Kidney epithelial cell (primary cell): Measurements from ENCODE around the gene BMI1. TPM values are rescaled to one million over a fixed set of nuclear protein-coding genes. Genes with fewer than 3 reads are reported as not detected.
A peak's percentile ranks its signal among the peaks of the same experiment; 100 is the strongest.

ENCODE experiments used
- DNase-seq: peaks from one replicate; pipeline ENCODE4 v3.0.0-alpha.2; 2010; ENCODE audit warnings: low read depth
- H3K27me3 ChIP-seq: 2 replicates; pipeline ENCODE4 v1.6.0; 2011; ENCODE audit warnings: low read length; ENCODE audit not compliant: control insufficient read depth, insufficient read depth
- H3K36me3 ChIP-seq: 2 replicates; pipeline ENCODE4 v1.5.1; 2011; ENCODE audit warnings: low read length; ENCODE audit not compliant: control insufficient read depth, insufficient read depth
- H3K4me3 ChIP-seq: 2 replicates; pipeline ENCODE4 v1.5.1; 2011; ENCODE audit warnings: low read depth, mild to moderate bottlenecking, control low read depth, low read length
- total RNA-seq: library from RNA; depleted of rRNA; stranded (reverse); fragments of >200 nt; gene quantifications from 2 replicates; pipeline ENCODE4 v1.2.3, GENCODE V29; 2015
- TF ChIP-seq, protein P1 (sequence below): IDR thresholded peaks from 2 replicates; pipeline ENCODE4 v1.5.1; 2011; ENCODE audit warnings: mild to moderate bottlenecking, moderate library complexity, low read length, control low read depth, inconsistent platforms; ENCODE audit not compliant: insufficient read depth, poor library complexity, severe bottlenecking

The BMI1 gene
- total RNA-seq, 1 donor from 2014 or later = 60.5 TPM

DNA sequence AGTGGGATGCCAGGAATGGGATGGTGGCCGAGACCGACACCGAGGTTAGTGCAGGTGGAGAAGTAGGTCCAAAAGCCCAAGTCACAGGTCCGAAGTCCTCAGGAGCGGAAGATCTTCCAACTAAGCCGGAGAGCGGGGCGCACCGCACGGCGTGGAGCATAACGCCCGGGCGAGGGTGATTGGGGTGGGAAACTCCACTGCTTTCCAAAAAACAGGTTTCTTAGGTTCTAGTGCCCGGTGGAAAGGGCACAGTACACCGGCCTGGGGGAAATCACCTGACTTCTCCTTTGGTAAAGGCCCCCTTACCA lies 13.0 kb downstream of the BMI1 start:
- no peak for DNase-seq
- Histone ChIP-seq H3K27me3 (peaks cover 46% of the 10 kb centered on the region), H3K36me3 (no peaks in the 10 kb centered on the region), H3K4me3 (no peak overlapping the region)
- TF ChIP-seq, protein P1, sequence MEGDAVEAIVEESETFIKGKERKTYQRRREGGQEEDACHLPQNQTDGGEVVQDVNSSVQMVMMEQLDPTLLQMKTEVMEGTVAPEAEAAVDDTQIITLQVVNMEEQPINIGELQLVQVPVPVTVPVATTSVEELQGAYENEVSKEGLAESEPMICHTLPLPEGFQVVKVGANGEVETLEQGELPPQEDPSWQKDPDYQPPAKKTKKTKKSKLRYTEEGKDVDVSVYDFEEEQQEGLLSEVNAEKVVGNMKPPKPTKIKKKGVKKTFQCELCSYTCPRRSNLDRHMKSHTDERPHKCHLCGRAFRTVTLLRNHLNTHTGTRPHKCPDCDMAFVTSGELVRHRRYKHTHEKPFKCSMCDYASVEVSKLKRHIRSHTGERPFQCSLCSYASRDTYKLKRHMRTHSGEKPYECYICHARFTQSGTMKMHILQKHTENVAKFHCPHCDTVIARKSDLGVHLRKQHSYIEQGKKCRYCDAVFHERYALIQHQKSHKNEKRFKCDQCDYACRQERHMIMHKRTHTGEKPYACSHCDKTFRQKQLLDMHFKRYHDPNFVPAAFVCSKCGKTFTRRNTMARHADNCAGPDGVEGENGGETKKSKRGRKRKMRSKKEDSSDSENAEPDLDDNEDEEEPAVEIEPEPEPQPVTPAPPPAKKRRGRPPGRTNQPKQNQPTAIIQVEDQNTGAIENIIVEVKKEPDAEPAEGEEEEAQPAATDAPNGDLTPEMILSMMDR = no peak

DNA sequence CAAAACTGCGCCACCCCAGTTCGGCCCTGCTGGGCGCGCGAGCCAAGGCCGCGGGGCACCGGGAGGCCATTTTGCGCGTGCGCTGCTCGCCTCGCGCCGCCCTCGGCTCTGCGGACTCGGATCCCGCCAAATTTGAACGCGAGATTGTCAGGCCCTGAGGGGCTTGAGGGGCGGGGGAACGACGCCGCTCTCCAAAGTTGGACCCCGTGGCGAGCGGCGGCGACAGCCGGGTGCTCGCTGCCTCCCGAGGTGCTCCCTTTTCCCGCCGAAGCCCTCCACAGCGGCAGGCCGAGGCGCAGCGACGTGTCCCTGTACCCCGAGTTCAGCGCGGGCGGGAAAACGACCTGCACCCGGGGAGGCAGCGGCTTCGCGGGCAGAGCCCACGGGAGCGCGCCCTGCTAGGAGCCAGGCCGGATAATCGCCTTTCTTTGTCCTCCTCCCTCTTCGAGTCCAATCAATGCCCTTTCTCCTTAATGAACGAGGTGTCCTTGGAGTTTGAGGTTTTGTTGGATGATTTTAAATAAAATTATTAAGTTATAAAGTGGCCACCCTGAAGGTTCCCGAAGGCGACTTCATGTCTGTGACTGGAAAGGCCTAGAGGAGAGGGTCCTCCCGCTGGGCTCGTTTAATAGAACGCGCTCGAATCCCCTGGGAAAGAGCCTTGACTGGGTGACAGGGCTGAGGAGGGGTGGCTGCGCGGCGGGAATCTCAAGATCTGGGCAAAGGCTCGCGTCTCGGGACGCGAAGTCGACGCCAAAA lies 13.7 kb downstream of the BMI1 start:
- TF ChIP-seq, protein P1 = no peak
- peak overlapping the region; percentile 21 for H3K4me3 ChIP-seq
- no peak for DNase-seq
- peaks cover 47% of the 10 kb centered on the region for H3K27me3 ChIP-seq
- H3K36me3 ChIP-seq = no peaks in the 10 kb centered on the region

GRCh38 chr10:22335173-22335933 lies 14.5 kb downstream of the BMI1 start:
- no peaks in the 10 kb centered on the region for H3K36me3 ChIP-seq
- H3K27me3 ChIP-seq = peaks cover 47% of the 10 kb centered on the region
- DNase-seq = no peak
- peak overlapping the region; percentile 21 for H3K4me3 ChIP-seq
- TF ChIP-seq, protein P1 = no peak

- H3K4me3 ChIP-seq = no peak overlapping the region
Measured at GRCh38 chr10:22338185-22338900, 17.4 kb downstream of the BMI1 start.

GRCh38 chr10:22338931-22339330 lies 18.0 kb downstream of the BMI1 start:
- no peak overlapping the region for H3K4me3 ChIP-seq
- H3K36me3 ChIP-seq = no peaks in the 10 kb centered on the region
- no peak for DNase-seq
- TF ChIP-seq, protein P1 = no peak
- H3K27me3 ChIP-seq = peaks cover 65% of the 10 kb centered on the region

More at GRCh38 chr10:22338185-22338900, 17.4 kb downstream of the BMI1 start:
- TF ChIP-seq, protein P1 = no peak
- no peak for DNase-seq
- Histone ChIP-seq H3K36me3 (no peaks in the 10 kb centered on the region), H3K27me3 (peaks cover 63% of the 10 kb centered on the region)
